A549 (cell line): ENCODE measurements around the gene FAM24B. TPM values are rescaled to one million over a fixed set of nuclear protein-coding genes. Genes with fewer than 3 reads are reported as not detected.
A peak's percentile ranks its signal among the peaks of the same experiment; 100 is the strongest.

ENCODE experiments used
- ATAC-seq, 2 experiments: fragments of 200-7000 bp in 1 of 2; fragments of >200 bp in 1 of 2; cut with Nextera tagmentation in 1 of 2; cut with Tn5 transposase in 1 of 2; 3 replicates each; pipeline versions ENCODE4 v1.8.0 to v1.9.1; 2018 to 2020; ENCODE audit warnings: mild to moderate bottlenecking in 1 of 2, moderate library complexity in 1 of 2
- CTCF ChIA-PET: fragments of 300-600 bp; sonication (Branson Sonifier 250); formaldehyde crosslinking; extraction: SDS; loops from one replicate; lab custom pipeline; 2021; ENCODE audit warnings: antibody characterized with exemption, inconsistent platforms; lab: Yijun Ruan, JAX
- POLR2A ChIA-PET: fragments of 350-600 bp; formaldehyde crosslinking; extraction: SDS; loops from one replicate; lab custom pipeline; 2021; ENCODE audit warnings: antibody characterized with exemption, inconsistent platforms; lab: Yijun Ruan, JAX
- DNase-seq, 2 experiments: peaks; one replicate each; pipeline versions ENCODE4 v3.0.0 to v3.0.0-alpha.2; 2011 to 2016; ENCODE audit warnings: low read depth in 1 of 2, low spot score in 1 of 2
- FAIRE-seq: peaks from 2 replicates; lab custom pipeline; 2011; peaks lifted over from hg19 to GRCh38; lab: Jason Lieb, UNC
- H3K27ac ChIP-seq, 2 experiments: fragments of >200 bp; sonication (Bioruptor Twin); formaldehyde crosslinking; 3 replicates each; pipeline ENCODE4 v1.5.1; 2016 to 2017
- H3K4me1 ChIP-seq: fragments of >200 bp; sonication (Bioruptor Twin); formaldehyde crosslinking; 3 replicates; pipeline ENCODE4 v1.6.1; 2016
- H3K4me2 ChIP-seq: fragments of >200 bp; sonication (Bioruptor Twin); formaldehyde crosslinking; 3 replicates; pipeline ENCODE4 v1.6.1; 2016
- H3K4me3 ChIP-seq: fragments of >200 bp; sonication (Bioruptor Twin); formaldehyde crosslinking; 3 replicates; pipeline ENCODE4 v1.5.1; 2016
- H3K9me3 ChIP-seq: fragments of >200 bp; sonication (Bioruptor Twin); formaldehyde crosslinking; 3 replicates; pipeline ENCODE4 v1.6.1; 2016
- BCL3 ChIP-seq: fragments of >200 bp; sonication (Bioruptor Twin); formaldehyde crosslinking; IDR thresholded peaks from 3 replicates; pipeline ENCODE4 v1.6.1; 2016
- BHLHE40 ChIP-seq: IDR thresholded peaks from 2 replicates; pipeline ENCODE4 v1.6.1; 2012; ENCODE audit warnings: low read depth, low read length, inconsistent platforms
- CHD2 ChIP-seq: fragments of 150-350 bp; IDR thresholded peaks from 2 replicates; pipeline ENCODE4 v1.6.1; 2014; ENCODE audit warnings: low read length; ENCODE audit not compliant: partially characterized antibody
- FOSB ChIP-seq: fragments of 250-450 bp; sonication (Bioruptor Pico); IDR thresholded peaks from 2 replicates; pipeline ENCODE4 v1.5.0; 2020; ENCODE audit warnings: mild to moderate bottlenecking, moderate library complexity
- FOXS1 ChIP-seq: fragments of 250-450 bp; sonication (Bioruptor Pico); IDR thresholded peaks from 2 replicates; pipeline ENCODE4 v1.5.0; 2020; ENCODE audit warnings: mild to moderate bottlenecking, moderate library complexity
- HES2 ChIP-seq: fragments of >200 bp; sonication (Bioruptor Twin); formaldehyde crosslinking; IDR thresholded peaks from 2 replicates; pipeline ENCODE4 v1.6.1; 2016
- HEYL ChIP-seq: fragments of 250-450 bp; sonication (Bioruptor Pico); IDR thresholded peaks from 2 replicates; pipeline ENCODE4 v1.8.0; 2021; ENCODE audit warnings: mild to moderate bottlenecking, moderate library complexity
- KDM1A ChIP-seq: fragments of 200-600 bp; sonication (generic); IDR thresholded peaks from 2 replicates; pipeline ENCODE4 v1.6.1; 2016; ENCODE audit warnings: low read depth, mild to moderate bottlenecking
- MAZ ChIP-seq: fragments of 150-350 bp; IDR thresholded peaks from 2 replicates; pipeline ENCODE4 v1.6.1; 2014; ENCODE audit warnings: antibody characterized with exemption, low read depth, low read length, borderline replicate concordance
- MYC ChIP-seq: IDR thresholded peaks from 2 replicates; pipeline ENCODE4 v1.6.1; 2012; ENCODE audit warnings: mild to moderate bottlenecking, inconsistent platforms, low read length, improper control_type of control experiment, borderline replicate concordance
- NR3C1 ChIP-seq: fragments of >200 bp; sonication (Bioruptor Twin); formaldehyde crosslinking; IDR thresholded peaks from 3 replicates; pipeline ENCODE4 v1.6.1; 2017
- PHF8 ChIP-seq: fragments of 200-600 bp; sonication (generic); IDR thresholded peaks from 2 replicates; pipeline ENCODE4 v1.6.1; 2016; ENCODE audit warnings: low read depth, mild to moderate bottlenecking, antibody characterized with exemption, moderate library complexity, borderline replicate concordance
- POLR2A ChIP-seq: IDR thresholded peaks from 2 replicates; pipeline ENCODE4 v1.6.1; 2012; ENCODE audit warnings: mild to moderate bottlenecking, low read length
- SREBF2 ChIP-seq: fragments of 450-650 bp; IDR thresholded peaks from 2 replicates; pipeline ENCODE4 v1.6.1; 2014; ENCODE audit warnings: mild to moderate bottlenecking, moderate library complexity
- TFCP2L1 ChIP-seq: fragments of 250-450 bp; sonication (Bioruptor Pico); IDR thresholded peaks from 2 replicates; pipeline ENCODE4 v1.5.0; 2021; ENCODE audit warnings: mild to moderate bottlenecking
- TP53 ChIP-seq: fragments of 250-450 bp; sonication (Bioruptor Pico); IDR thresholded peaks from 2 replicates; pipeline ENCODE4 v1.5.0; 2021; ENCODE audit warnings: mild to moderate bottlenecking, moderate library complexity
- ZC3H11A ChIP-seq: fragments of 450-650 bp; IDR thresholded peaks from 2 replicates; pipeline ENCODE4 v1.6.1; 2014; ENCODE audit warnings: antibody characterized with exemption, mild to moderate bottlenecking
- ZFP36 ChIP-seq: fragments of 450-650 bp; IDR thresholded peaks from 2 replicates; pipeline ENCODE4 v1.6.1; 2014; ENCODE audit warnings: borderline replicate concordance; ENCODE audit not compliant: partially characterized antibody
- ZSCAN20 ChIP-seq: fragments of 250-450 bp; sonication (Bioruptor Pico); IDR thresholded peaks from 2 replicates; pipeline ENCODE4 v1.8.0; 2022; ENCODE audit warnings: mild to moderate bottlenecking, moderate library complexity
- WGBS: methylation state at CpG from one replicate; pipeline ENCODE4 v1.1.6; 2017; ENCODE audit errors: missing lambda C conversion rate; 5-methylcytosine and 5-hydroxymethylcytosine counted together
- polyA plus RNA-seq, 4 experiments: library from polyadenylated mRNA; depleted of rRNA in 3 of 4; stranded (reverse); fragments of >200 nt; fragmentation: RNase III in 1 of 4; extraction: RNeasy Plus Mini Kit Qiagen cat#74134 plus additional on column Dnase treatment in 1 of 4; gene quantifications; 2 replicates in 3 of 4; 3 replicates in 1 of 4; pipeline ENCODE4 v1.2.3, GENCODE V29; 2011 to 2017
- TF ChIP-seq, protein P1 (sequence below): fragments of 150-350 bp; IDR thresholded peaks from 2 replicates; pipeline ENCODE4 v1.6.1; 2014; ENCODE audit warnings: low read depth, mild to moderate bottlenecking, low read length
- TF ChIP-seq, protein P2 (sequence below): fragments of 250-450 bp; sonication (Bioruptor Pico); IDR thresholded peaks from 2 replicates; pipeline ENCODE4 v1.5.0; 2021; ENCODE audit warnings: mild to moderate bottlenecking, moderate library complexity, borderline replicate concordance
- TF ChIP-seq, protein P3 (sequence below): fragments of 200-600 bp; sonication (generic); IDR thresholded peaks from 2 replicates; pipeline ENCODE4 v1.6.1; 2016; ENCODE audit warnings: antibody characterized with exemption, mild to moderate bottlenecking, moderate library complexity

FAM24B gene
- polyA plus RNA-seq, 2 of the 4 experiments (the other 2 are of a cell fraction): 15.6 to 27.6 TPM

GRCh38 chr10:122882766-122883165 lies 3.4 kb upstream of the FAM24B start:
- H3K4me3 ChIP-seq: no peak overlapping the region
- DNase-seq (no peak), ATAC-seq (no peak), FAIRE-seq (no peak)
- no peak overlapping the region for H3K4me2 ChIP-seq
- H3K9me3 ChIP-seq: no peaks in the 10 kb centered on the region
- TF ChIP-seq, protein P1, sequence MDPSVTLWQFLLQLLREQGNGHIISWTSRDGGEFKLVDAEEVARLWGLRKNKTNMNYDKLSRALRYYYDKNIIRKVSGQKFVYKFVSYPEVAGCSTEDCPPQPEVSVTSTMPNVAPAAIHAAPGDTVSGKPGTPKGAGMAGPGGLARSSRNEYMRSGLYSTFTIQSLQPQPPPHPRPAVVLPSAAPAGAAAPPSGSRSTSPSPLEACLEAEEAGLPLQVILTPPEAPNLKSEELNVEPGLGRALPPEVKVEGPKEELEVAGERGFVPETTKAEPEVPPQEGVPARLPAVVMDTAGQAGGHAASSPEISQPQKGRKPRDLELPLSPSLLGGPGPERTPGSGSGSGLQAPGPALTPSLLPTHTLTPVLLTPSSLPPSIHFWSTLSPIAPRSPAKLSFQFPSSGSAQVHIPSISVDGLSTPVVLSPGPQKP: no peak
- TF ChIP-seq NR3C1 (no peak), ZSCAN20 (no peak), MAZ (no peak), TFCP2L1 (no peak), KDM1A (no peak), FOSB (no peak), SREBF2 (no peak), BCL3 (no peak), FOXS1 (CRISPR knock-in tag) (no peak)
- no peak overlapping the region for H3K27ac ChIP-seq
- peaks cover 16% of the 10 kb centered on the region; the same call in 2 of the 3 replicates for H3K4me1 ChIP-seq
- ChIA-PET CTCF (no interaction called here), POLR2A (no interaction called here)

- DNase-seq (peak in 1 of 2 experiments; percentile 28), ATAC-seq (peak; percentile 58 to 69), FAIRE-seq (no peak)
- H3K27ac ChIP-seq: peak overlapping the region; percentile 83 to 93
- peaks cover 34% of the 10 kb centered on the region for H3K4me1 ChIP-seq
- 3% methylated on average over 14 of the region's 14 CpGs for WGBS
- ChIA-PET POLR2A (no interaction called here), CTCF (no interaction called here)
- no peak for TF ChIP-seq POLR2A
- peak; percentile 60; the same call in 1 of the 2 replicates for TF ChIP-seq PHF8
- TF ChIP-seq HES2: no peak
- TF ChIP-seq ZC3H11A: no peak
- TF ChIP-seq MYC: no peak
- peak; percentile 69 for TF ChIP-seq CHD2
- TF ChIP-seq HEYL (CRISPR knock-in tag): no peak
- no peak for TF ChIP-seq BHLHE40
- TF ChIP-seq, protein P2, sequence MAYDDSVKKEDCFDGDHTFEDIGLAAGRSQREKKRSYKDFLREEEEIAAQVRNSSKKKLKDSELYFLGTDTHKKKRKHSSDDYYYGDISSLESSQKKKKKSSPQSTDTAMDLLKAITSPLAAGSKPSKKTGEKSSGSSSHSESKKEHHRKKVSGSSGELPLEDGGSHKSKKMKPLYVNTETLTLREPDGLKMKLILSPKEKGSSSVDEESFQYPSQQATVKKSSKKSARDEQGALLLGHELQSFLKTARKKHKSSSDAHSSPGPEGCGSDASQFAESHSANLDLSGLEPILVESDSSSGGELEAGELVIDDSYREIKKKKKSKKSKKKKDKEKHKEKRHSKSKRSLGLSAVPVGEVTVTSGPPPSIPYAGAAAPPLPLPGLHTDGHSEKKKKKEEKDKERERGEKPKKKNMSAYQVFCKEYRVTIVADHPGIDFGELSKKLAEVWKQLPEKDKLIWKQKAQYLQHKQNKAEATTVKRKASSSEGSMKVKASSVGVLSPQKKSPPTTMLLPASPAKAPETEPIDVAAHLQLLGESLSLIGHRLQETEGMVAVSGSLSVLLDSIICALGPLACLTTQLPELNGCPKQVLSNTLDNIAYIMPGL (CRISPR knock-in tag): no peak
- TF ChIP-seq, protein P3, sequence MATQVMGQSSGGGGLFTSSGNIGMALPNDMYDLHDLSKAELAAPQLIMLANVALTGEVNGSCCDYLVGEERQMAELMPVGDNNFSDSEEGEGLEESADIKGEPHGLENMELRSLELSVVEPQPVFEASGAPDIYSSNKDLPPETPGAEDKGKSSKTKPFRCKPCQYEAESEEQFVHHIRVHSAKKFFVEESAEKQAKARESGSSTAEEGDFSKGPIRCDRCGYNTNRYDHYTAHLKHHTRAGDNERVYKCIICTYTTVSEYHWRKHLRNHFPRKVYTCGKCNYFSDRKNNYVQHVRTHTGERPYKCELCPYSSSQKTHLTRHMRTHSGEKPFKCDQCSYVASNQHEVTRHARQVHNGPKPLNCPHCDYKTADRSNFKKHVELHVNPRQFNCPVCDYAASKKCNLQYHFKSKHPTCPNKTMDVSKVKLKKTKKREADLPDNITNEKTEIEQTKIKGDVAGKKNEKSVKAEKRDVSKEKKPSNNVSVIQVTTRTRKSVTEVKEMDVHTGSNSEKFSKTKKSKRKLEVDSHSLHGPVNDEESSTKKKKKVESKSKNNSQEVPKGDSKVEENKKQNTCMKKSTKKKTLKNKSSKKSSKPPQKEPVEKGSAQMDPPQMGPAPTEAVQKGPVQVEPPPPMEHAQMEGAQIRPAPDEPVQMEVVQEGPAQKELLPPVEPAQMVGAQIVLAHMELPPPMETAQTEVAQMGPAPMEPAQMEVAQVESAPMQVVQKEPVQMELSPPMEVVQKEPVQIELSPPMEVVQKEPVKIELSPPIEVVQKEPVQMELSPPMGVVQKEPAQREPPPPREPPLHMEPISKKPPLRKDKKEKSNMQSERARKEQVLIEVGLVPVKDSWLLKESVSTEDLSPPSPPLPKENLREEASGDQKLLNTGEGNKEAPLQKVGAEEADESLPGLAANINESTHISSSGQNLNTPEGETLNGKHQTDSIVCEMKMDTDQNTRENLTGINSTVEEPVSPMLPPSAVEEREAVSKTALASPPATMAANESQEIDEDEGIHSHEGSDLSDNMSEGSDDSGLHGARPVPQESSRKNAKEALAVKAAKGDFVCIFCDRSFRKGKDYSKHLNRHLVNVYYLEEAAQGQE: peak; percentile 51
- no peak for TF ChIP-seq ZFP36
- peak; percentile 71; the same call in 1 of the 2 replicates for TF ChIP-seq TP53 (CRISPR knock-in tag)
- H3K4me2 ChIP-seq: peak overlapping the region; percentile 93
- no peaks in the 10 kb centered on the region for H3K9me3 ChIP-seq
- H3K4me3 ChIP-seq: peak overlapping the region; percentile 69
These were observed 512 bp downstream of the FAM24B start for GRCh38 chr10:122878799-122879338.
